C1 segment of cervical spinal cord (tissue), 14 donors: ENCODE measurements around the gene GARS1.
"Not testable (repeated sequence)": the region's sequence is repeated elsewhere in the genome, so short reads cannot be mapped to it uniquely, and the experiment has no call there.

Source experiments
- DNase-seq, 14 donors: peaks; one replicate each; lab custom pipeline; 2025; lab: John Stamatoyannopoulos, UW

GARS1 gene

GRCh38 chr7:30572212-30572841 lies 22.4 kb upstream of the GARS1 start:
- no peak for DNase-seq

GRCh38 chr7:30575910-30576309 lies 18.8 kb upstream of the GARS1 start:
- no peak for DNase-seq

- no peak for DNase-seq
Measured at GRCh38 chr7:30583181-30583580, 11.5 kb upstream of the GARS1 start.

DNA sequence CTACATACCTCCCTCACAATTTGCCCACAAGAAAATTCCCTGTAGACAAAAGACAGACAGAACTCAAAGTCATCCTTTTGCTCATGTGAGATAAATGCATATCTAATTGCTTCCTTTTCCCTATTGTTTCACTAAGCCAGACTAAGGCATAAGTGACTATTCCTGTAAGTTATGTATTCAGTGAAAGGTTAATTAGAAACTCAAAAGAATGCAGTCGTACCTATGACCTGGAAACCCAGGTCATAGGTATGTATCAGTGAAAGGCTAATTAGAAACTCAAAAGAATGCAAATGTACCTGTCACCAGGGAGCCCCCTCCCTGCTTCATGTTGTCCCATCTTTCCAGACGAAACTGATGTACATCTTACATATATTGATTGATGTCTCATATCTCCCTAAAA lies 10.3 kb upstream of the GARS1 start:
- DNase-seq, result no peak

DNA sequence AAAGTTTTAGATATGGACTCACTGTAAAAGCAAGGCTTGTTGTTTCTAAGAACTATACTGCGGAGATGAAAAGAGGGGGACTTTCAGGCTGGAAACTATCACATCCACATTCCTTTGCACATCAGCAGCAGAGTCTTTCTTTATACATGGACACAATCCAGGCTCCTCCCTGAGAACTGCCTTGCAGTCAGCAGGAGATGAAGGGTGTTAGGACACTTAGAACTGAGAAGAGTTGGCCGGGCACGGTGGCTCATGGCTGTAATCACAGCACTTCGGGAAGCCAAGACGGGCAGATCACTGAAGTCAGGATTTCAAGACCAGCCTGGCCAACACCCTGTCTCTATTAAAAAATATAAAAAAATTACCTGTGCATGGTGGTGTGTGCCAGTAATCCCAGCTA lies 9.7 kb upstream of the GARS1 start:
- DNase-seq, result no peak

DNA sequence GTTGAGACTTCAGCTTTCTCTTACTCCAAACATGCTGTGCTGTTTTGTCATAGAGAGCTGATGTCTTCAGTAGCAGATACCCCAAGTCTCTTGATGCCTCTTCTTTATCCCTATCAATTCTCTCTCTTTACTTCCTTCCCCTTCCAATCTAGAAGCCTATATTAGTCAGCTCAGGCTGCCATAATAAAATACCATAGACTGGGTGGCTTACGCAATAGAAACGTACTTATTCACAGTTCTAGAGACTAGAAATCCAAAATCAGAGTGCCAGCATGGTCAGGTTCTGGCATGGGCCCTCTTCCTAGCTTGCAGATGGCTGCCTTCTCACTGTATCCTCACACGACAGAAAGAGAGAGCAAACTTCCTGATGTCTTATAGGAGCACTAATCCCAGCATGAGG lies 9.0 kb upstream of the GARS1 start:
- DNase-seq, result no peak

- not testable (repeated sequence) for DNase-seq
Measured at GRCh38 chr7:30587547-30587946, 7.1 kb upstream of the GARS1 start.

GRCh38 chr7:30589111-30589510 lies 5.6 kb upstream of the GARS1 start:
- no peak for DNase-seq

GRCh38 chr7:30594048-30594539 lies 584 bp upstream of the GARS1 start:
- DNase-seq, result peak in 6 of 14 donors; percentile 46 to 74 (median 56)

- DNase-seq, result peak in 1 of 14 donors; percentile 23
Measured at GRCh38 chr7:30595436-30596013, 847 bp downstream of the GARS1 start.

- DNase-seq, result peak in 1 of 14 donors; percentile 6
Measured at GRCh38 chr7:30596014-30596641, 1.4 kb downstream of the GARS1 start.

GRCh38 chr7:30596721-30597120 lies 2.0 kb downstream of the GARS1 start:
- no peak for DNase-seq

GRCh38 chr7:30598121-30598876 lies 3.6 kb downstream of the GARS1 start:
- no peak for DNase-seq

GRCh38 chr7:30604901-30605300 lies 10.2 kb downstream of the GARS1 start:
- no peak for DNase-seq

DNA sequence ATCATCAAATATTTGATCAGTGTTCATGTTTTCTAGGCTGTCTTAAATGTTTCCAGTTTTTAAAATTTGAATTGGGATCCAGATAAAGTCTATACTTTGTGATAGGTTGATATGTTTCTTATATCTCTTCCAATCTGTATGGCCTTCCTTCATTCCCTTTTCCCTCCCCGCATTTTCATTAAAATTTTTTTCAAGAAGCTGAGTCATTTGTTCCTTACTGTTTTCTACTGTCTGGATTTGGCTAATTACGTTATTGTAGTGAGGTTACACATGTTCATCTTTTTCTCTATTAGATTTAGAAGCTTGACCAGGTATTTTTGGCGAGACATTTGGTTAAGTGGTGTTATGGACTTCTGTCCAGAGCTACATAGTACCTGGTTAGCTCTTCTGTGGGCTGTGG lies 11.2 kb downstream of the GARS1 start:
- no peak for DNase-seq

- no peak for DNase-seq
Measured at GRCh38 chr7:30612658-30613265, 18.1 kb downstream of the GARS1 start.

- no peak for DNase-seq
Measured at GRCh38 chr7:30613366-30614325, 19.0 kb downstream of the GARS1 start.

- no peak for DNase-seq
Measured at GRCh38 chr7:30616318-30616717, 21.6 kb downstream of the GARS1 start.

DNA sequence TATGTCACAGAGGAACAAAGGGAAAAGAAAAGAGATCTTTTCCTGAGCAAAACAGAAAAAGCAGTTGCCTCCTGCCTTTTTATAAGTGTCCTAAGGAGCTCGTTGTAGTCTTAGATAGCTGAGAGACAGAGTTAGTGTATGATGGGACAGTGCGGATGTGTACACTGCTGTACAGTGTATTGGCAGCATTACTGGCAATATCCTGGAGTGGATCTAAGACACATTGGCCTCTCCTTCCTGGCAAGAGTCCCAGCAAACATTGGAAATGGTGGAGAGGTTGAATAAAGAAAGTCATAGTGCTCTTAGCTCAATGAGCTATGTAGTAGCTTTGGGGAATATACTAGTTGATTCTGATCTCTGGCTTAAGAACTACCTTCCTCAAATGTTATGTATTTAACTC lies 22.7 kb downstream of the GARS1 start:
- DNase-seq, result no peak

DNA sequence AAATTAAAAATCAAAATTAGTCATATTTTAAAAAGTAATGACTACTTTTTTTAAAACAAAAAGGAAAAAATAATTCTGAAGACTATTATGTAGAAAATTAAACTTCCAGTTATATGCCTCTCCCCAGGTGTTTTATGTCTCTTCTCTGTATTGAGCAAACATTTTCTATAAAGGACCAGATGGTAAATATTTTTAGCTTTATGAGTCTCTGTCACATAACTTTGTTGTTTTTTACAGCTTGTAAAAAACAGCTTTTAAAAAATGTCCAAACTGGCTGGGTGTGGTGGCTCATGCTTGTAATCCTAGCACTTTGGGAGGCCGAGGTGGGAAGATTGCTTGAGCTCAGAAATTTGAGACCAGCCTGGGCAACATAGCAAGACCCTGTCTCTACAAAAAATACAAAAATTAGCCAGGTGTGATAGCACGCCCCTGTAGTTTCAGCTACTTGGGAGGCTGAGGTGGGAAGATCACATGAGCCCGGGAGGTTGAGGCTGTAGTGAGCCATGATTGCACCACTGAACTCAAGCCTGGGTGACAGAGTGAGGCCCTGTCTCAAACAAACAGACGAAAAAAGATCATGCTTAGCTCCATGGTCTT lies 23.5 kb downstream of the GARS1 start:
- DNase-seq, result no peak
